Measurements from ENCODE around the gene TRABD. TPM values are rescaled to one million over a fixed set of nuclear protein-coding genes. Genes with fewer than 3 reads are reported as not detected.

The TRABD gene
- total RNA-seq, 2 experiments from 2014 or later = 184 to 193 TPM

DNA sequence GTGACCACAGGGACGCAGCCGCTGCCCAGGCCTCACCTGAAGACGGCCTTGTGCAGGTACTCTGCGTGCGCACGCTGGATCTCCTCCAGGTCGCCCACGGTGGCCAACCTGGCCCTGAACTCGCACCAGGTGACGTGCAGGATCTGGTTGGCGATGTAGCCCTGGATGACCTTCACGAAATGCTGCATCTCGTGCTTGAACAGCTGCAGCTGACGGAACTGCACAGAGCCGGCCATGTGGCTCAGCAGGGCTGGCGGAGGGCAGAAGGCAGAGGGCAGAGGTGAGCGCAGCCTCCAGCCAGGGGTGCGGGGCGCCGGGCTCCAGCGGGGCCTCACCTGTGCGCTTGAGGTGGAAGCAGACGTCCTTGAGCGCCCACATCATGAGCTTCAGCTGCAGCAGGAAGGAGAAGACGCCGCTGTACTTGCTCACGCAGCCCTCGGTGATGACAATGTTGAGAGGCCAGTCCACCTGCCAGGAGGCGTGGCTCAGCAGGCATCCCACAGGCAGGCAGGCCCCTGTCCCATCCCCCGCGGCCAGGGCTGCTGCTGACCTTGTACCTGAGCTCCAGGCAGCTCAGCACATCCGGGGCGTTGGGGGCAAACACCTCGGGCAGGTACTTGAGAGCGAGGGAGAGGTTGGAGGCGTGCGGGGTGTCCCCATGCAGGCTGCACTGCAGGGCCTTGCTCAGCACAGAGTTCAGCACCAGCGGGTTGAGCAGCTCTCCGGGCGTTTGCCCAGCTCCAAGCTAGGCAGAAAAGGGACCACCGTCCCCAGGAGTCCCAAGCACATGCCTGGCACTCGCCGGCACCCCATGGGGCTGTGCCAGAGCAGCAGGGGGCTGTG is 32.7 kb downstream of the TRABD start:
- H3K4me3 Mint-ChIP-seq = no peak overlapping the region
- peaks cover 75% of the 10 kb centered on the region for H3K36me3 ChIP-seq (ENCODE audit: insufficient read depth, low read length)
- intact Hi-C loops (cut with DNase I, micrococcal nuclease) = no loop called here

DNA sequence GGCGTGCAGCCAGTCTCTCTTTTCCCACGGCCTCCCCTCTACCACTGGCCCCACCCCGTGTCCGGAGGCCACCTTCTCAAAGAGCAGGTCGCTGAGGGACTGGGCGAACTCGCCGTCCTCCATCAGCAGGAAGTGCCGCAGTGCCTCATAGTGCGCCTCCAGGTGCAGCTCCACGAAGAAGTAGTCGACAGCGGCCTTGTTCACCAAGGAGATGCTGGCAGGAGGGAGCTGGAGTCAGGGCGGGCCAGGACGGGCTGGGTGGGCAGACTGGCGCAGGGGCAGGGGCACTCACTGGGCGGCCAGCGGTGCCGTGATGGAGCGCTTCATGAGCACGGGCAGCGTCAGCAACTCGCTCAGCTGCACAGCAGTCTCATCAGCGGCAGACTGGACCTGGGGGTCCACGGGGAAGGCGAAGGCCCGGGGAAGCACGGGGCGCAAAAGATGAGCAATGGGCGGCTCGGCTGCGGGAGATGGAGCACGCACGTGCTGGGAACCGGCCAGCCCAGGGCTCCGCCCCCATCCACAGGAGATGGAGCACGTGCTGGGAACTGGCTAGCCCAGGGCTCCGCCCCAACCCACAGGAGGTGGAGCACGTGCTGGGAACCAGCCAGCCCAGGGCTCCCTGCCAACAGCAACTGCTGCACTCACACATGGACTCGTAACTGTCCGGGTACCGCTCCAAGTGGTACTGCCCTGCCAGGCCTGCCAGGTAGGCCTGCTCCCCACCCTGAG is 33.4 kb downstream of the TRABD start:
- Mint-ChIP-seq H3K36me3 (ENCODE audit: low read depth) (peaks cover 77% of the 10 kb centered on the region), H3K27ac (no peak overlapping the region)
- peak in 1 of 14 experiments; percentile 49 for DNase-seq

More for the DNA sequence above, 32.7 kb downstream of the TRABD start:
- CTCF ChIA-PET = no interaction called here
- Histone ChIP-seq H3K4me1 (ENCODE audit: insufficient read depth, low read length) (no peaks in the 10 kb centered on the region), H3K9me3 (ENCODE audit: control insufficient read depth in 1 of 2, insufficient read depth in 1 of 2, low read length in 2 of 2) (no peaks in the 10 kb centered on the region), H3K4me3 (ENCODE audit: low read length) (no peak overlapping the region), H3K27ac (ENCODE audit: low read depth in 1 of 2, low read length in 2 of 2) (no peak overlapping the region), H3K27me3 (ENCODE audit: control insufficient read depth in 1 of 2, insufficient read depth in 2 of 2, low read length in 2 of 2) (no peaks in the 10 kb centered on the region)
- DNase-seq (peak in 1 of 14 experiments; percentile 24), ATAC-seq (ENCODE audit: poor library complexity) (no peak)
- H3K9me3 Mint-ChIP-seq = no peaks in the 10 kb centered on the region
- peaks cover 5% of the 10 kb centered on the region for H3K4me1 Mint-ChIP-seq (ENCODE audit: low read depth)
- H3K36me3 Mint-ChIP-seq (ENCODE audit: low read depth) = peaks cover 78% of the 10 kb centered on the region
- no peaks in the 10 kb centered on the region for H3K27me3 Mint-ChIP-seq
- TF ChIP-seq, protein P1, sequence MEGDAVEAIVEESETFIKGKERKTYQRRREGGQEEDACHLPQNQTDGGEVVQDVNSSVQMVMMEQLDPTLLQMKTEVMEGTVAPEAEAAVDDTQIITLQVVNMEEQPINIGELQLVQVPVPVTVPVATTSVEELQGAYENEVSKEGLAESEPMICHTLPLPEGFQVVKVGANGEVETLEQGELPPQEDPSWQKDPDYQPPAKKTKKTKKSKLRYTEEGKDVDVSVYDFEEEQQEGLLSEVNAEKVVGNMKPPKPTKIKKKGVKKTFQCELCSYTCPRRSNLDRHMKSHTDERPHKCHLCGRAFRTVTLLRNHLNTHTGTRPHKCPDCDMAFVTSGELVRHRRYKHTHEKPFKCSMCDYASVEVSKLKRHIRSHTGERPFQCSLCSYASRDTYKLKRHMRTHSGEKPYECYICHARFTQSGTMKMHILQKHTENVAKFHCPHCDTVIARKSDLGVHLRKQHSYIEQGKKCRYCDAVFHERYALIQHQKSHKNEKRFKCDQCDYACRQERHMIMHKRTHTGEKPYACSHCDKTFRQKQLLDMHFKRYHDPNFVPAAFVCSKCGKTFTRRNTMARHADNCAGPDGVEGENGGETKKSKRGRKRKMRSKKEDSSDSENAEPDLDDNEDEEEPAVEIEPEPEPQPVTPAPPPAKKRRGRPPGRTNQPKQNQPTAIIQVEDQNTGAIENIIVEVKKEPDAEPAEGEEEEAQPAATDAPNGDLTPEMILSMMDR (IDR thresholded peaks at IDR 0.05) = no peak
- no peak overlapping the region for H3K27ac Mint-ChIP-seq
- POLR2A ChIA-PET = no interaction called here

DNA sequence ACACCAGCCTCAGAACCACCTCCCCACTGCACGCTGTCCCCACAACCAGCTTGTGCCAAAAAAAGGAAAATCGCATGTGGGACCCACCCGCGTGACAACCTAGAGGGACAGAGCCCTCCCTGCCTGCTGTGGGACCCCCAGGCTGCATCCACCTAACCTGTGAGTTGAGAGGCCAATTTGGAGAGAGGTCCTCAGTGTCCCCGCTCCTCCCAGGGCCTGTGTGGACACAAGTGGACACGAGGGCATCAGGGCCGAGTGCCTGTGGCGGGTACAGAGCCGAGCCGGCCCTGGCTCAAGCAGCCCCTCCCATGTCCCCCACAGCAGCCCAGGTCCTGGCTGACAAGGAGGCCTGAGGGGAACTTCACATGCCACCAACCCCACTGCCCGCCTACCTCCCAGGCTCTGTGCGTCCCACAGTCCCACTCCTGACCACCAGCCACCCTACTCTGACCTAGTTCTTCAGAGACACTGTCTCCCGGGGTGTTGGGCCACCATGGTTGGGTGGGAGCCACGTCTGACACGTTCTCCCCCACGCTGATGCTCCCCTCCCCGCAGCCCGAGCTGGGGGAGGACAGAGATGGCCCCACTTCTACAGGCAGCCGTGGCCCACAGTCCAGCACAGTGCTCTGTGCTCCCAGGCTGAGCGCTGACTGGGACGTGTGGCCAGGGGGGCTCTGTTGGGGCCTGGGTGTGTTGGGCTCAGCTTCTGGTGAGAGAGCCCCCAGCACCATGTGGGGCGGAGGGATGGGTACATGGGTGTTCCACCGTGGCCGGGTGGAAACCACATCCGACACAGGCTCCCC is 34.3 kb downstream of the TRABD start:
- Histone ChIP-seq H3K4me3 (ENCODE audit: low read length) (no peak overlapping the region), H3K36me3 (ENCODE audit: insufficient read depth, low read length) (peaks cover 74% of the 10 kb centered on the region), H3K4me1 (ENCODE audit: insufficient read depth, low read length) (no peaks in the 10 kb centered on the region), H3K27ac (ENCODE audit: low read depth in 1 of 2, low read length in 2 of 2) (no peak overlapping the region), H3K9me3 (ENCODE audit: control insufficient read depth in 1 of 2, insufficient read depth in 1 of 2, low read length in 2 of 2) (no peaks in the 10 kb centered on the region), H3K27me3 (ENCODE audit: control insufficient read depth in 1 of 2, insufficient read depth in 2 of 2, low read length in 2 of 2) (no peaks in the 10 kb centered on the region)
- no peaks in the 10 kb centered on the region for H3K4me1 Mint-ChIP-seq (ENCODE audit: low read depth)
- intact Hi-C loops (cut with DNase I, micrococcal nuclease) = no loop called here
- no peaks in the 10 kb centered on the region for H3K27me3 Mint-ChIP-seq
- no peak overlapping the region for H3K4me3 Mint-ChIP-seq
- TF ChIP-seq, protein P1 (IDR thresholded peaks at IDR 0.05) = no peak
- ATAC-seq (ENCODE audit: poor library complexity) (no peak), DNase-seq (no peak)
- no peak overlapping the region for H3K27ac Mint-ChIP-seq
- POLR2A ChIA-PET = no interaction called here
- no peaks in the 10 kb centered on the region for H3K9me3 Mint-ChIP-seq
- CTCF ChIA-PET = no interaction called here
- peaks cover 78% of the 10 kb centered on the region for H3K36me3 Mint-ChIP-seq (ENCODE audit: low read depth)

More for the DNA sequence above, 33.4 kb downstream of the TRABD start:
- no peaks in the 10 kb centered on the region for H3K9me3 Mint-ChIP-seq
- Histone ChIP-seq H3K4me3 (ENCODE audit: low read length) (no peak overlapping the region), H3K27ac (ENCODE audit: low read depth in 1 of 2, low read length in 2 of 2) (no peak overlapping the region), H3K36me3 (ENCODE audit: insufficient read depth, low read length) (peaks cover 75% of the 10 kb centered on the region), H3K27me3 (ENCODE audit: control insufficient read depth in 1 of 2, insufficient read depth in 2 of 2, low read length in 2 of 2) (no peaks in the 10 kb centered on the region), H3K9me3 (ENCODE audit: control insufficient read depth in 1 of 2, insufficient read depth in 1 of 2, low read length in 2 of 2) (no peaks in the 10 kb centered on the region), H3K4me1 (ENCODE audit: insufficient read depth, low read length) (no peaks in the 10 kb centered on the region)
- no peaks in the 10 kb centered on the region for H3K4me1 Mint-ChIP-seq (ENCODE audit: low read depth)
- ChIA-PET CTCF (no interaction called here), POLR2A (no interaction called here)
- H3K27me3 Mint-ChIP-seq = no peaks in the 10 kb centered on the region
- TF ChIP-seq, protein P1 (IDR thresholded peaks at IDR 0.05) = no peak
- ATAC-seq (ENCODE audit: poor library complexity) = no peak
- H3K4me3 Mint-ChIP-seq = no peak overlapping the region
- intact Hi-C loops (cut with DNase I, micrococcal nuclease) = no loop called here
